Parietal lobe (tissue), 1 donor: ENCODE measurements around the gene SSTR1. TPM values are rescaled to one million over a fixed set of nuclear protein-coding genes. Genes with fewer than 3 reads are reported as not detected.

Source experiments
- total RNA-seq: library from RNA; depleted of rRNA; stranded (reverse); fragments of >200 nt; gene quantifications from one replicate; pipeline ENCODE4 v1.2.3, GENCODE V29; 2014

SSTR1 gene, protein sequence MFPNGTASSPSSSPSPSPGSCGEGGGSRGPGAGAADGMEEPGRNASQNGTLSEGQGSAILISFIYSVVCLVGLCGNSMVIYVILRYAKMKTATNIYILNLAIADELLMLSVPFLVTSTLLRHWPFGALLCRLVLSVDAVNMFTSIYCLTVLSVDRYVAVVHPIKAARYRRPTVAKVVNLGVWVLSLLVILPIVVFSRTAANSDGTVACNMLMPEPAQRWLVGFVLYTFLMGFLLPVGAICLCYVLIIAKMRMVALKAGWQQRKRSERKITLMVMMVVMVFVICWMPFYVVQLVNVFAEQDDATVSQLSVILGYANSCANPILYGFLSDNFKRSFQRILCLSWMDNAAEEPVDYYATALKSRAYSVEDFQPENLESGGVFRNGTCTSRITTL
- total RNA-seq, result 10.0 TPM

DNA sequence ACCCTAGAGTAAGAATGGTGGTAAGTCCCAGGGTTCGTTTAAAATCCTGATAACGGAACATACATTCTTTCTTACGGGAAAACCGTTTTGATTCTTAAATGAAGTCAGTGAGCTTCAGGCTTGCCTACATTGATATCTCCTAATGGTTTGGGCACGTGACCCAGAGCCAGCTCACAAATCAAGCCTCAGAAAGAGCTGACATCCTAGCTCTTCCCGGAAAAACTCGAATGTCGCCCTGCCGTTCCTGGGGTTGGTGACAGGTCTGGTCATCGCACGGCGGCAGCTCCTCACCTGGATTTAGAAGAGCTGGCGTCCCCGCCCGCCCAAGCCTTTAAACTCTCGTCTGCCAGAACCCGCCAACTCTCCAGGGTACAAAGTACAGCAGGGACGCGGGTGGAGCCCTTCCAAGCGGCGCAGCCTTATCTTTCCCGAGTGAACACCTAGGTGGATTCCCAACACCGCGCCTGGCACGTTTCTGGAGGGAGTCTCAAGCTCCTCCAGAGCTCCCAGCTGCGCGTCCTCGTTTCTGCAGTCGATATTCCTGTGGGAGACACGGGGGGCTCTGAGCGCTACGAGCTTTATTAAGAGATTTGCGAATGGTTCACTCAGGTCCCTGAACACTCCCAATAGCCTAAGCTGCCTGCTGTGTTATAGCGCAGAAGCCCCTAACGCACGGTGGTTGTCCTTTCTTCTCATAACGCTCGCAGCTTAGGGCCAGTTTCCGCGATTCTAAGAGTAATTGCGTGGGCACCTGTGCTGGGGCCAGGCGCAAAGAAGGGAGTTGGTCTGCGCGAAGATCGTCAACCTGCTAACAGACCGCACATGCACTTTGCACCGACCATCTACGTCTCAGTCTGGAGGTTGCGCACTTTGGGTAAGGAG, at the start of gene SSTR1:
SSTR1 (plus strand) TSS at position 169 of the 882 bp plus-strand sequence. CDS start 1,486 bp downstream, outside the sequence.

DNA sequence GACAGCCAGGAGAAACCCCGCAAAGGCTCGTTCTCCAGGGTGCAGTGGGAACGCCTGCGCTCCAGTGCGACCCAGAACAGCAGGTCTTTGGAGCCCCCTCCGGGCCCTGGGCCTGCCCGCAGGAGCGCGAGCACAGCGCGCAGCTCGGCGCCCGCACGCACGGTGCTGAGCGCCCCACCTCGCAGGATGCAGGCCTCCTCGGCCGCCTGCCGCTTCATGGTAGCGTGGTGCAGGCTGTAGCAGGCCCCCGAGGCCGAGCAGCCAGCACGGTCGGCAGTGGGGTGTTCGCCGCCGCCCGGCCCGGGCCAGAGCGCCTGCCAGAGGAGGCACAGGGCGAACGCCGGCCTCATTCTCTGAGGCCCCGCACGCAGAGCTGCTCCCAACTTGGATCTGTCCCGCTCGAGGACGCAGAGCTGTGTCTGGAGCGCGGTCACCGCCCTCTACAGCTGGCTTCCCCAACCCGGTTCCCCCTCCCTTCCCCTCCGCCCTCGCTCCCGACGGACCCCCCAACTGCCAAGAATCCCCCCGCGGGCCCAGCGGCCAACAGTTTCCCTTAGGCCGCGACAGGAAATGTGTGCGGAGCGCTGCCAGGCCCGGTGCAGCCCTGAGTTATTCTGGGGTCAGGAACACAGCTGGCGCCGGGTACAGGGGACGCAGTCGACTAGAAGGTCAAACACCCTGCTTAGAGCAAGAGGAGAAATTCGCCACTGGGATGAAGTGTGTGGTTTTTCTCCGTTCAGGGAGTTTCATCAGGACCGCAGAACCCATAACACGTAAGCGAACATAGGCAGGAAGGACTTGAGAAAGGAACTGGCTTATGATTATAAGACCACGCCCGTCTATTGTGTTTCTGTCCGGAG, 48.2 kb downstream of the SSTR1 start, which contains the start of gene CLEC14A:
CLEC14A (minus strand) TSS at position 421 of the 860 bp plus-strand sequence; CDS start at position 350, 71 bp downstream.

Other genes with a start within 250 kb of the SSTR1 start
- gene CLEC14A, start 48.2 kb downstream of the SSTR1 start, total RNA-seq, result 4.1 TPM